Right ventricle myocardium inferior (tissue), 1 donor: Measurements from ENCODE around the gene RPS6KA2. TPM values are rescaled to one million over a fixed set of nuclear protein-coding genes. Genes with fewer than 3 reads are reported as not detected.

Experiments used
- ATAC-seq: fragments of 200-7000 bp; cut with Tn5 transposase; one replicate; pipeline ENCODE4 v1.9.1; 2020; ENCODE audit warnings: mild to moderate bottlenecking, moderate library complexity
- DNase-seq: peaks from one replicate; pipeline ENCODE4 v3.0.0; 2021; ENCODE audit errors: missing footprints
- intact Hi-C: fragments of 100-400 bp; cut with DNase I; formaldehyde crosslinking; loops from one replicate; pipeline ENCODE4 v1.11.0; 2022
- total RNA-seq: library from RNA; stranded (reverse); fragmentation: NEBNext Ultra II Directional; extraction: Animal tissue kit (Norgen Biotek cat#: 25700); gene quantifications from one replicate; pipeline ENCODE4 v1.2.1, GENCODE V29; 2021
- donor health status: DM: no; HTN: yes; CAD: no; lungs with severe emphysema.

Gene RPS6KA2
- total RNA-seq, 1 donor from 2014 or later = 55.5 TPM

DNA sequence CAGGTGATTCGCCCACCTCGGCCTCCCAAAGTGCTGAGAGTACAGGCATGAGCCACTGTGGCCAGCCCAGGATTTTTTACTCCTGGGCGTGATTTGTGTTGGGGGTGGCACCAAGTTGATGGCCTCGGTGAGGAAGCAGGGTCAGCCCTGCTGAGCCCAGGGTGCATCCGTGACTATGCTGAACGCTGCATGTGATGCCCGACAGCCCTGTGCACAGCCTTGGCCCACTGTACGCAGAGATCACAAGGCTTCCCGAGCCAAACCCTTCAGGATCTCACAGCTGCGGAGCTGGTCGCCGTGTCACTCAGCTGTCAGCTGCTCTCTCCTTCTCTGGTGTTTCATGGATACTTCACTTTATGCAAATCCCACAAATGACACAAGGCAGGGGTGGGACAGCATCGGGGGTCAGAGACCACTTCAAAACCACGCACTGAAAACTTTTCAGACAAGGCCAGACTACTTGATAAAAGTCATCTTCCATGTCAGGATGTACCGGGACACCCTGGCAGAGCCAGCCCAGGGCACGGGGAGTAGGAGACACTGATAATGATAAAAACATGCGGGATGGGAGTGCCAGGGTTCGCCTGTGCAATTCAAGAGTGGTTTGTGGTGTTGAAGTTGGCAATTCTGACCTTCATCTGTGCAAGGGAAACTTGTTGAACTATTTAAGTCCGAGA is 31.2 kb upstream of the RPS6KA2 start:
- intact Hi-C loops = no loop called here
- DNase-seq (no peak), ATAC-seq (no peak)

DNA sequence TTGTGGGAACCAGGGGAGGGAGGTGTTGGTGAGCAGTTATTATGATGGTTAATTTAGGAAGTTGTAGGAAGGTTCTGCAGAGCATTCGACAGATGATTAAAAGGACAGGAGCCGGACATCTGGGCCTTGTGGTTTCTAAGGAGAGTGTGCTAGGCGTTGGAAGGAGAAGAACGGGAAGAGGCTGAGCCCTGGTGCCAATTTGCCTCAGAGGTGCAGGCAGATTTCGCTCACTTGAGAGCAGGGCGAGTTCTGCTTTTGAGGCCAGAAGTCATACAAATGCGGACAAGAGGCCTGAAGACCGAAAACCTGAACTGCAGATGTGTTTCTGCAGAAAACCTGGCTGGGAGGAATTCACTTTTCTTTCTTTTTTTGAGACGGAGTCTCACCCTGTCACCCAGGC is 30.5 kb upstream of the RPS6KA2 start:
- no peak for ATAC-seq
- no peak for DNase-seq
- intact Hi-C loops = no loop called here

DNA sequence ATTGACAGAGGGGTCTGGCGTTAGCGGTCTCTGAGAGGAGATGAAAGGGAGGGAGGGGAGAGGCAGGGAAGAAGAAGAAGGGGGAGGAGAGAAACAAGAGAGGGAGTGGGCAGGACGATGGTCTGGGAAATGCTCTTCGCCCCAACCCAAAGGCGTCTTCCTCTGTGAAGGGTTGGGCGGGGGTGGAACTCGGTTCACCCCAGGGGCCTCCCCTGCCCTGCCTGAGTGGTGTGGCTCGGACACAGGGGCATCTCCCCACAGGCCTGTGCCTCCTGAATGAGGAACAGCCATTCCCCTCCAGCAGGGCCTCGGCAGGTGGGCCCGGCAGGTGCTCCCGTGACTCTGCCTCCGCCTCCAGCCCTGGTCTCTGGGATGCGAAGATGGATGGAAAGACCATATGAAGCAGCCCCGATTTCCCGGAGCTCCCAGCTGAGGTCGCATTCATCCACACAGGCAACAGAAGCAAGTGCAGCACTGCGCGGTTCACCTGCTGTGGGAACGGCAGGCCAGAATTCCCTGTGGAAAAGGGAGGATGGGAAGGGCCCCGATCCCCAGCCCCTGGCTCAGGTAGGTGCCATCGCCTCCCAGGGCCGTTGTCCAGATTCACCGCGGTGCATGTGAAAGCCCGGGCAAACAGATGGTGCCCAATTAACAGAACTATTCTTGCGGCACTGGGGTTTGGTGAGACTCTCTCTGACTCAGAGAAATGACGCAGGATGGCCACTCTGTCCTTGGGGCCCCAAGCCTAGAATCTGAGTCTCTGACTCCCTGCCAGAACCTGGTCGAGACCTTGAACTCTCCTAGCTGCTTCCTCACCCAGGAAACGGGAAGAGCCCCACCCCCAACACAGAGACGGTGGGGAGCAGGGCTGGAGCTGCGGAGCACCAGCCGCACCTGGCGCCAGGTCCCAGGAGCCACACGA is 29.4 kb upstream of the RPS6KA2 start:
- intact Hi-C loops = no loop called here
- no peak for ATAC-seq
- DNase-seq = no peak

DNA sequence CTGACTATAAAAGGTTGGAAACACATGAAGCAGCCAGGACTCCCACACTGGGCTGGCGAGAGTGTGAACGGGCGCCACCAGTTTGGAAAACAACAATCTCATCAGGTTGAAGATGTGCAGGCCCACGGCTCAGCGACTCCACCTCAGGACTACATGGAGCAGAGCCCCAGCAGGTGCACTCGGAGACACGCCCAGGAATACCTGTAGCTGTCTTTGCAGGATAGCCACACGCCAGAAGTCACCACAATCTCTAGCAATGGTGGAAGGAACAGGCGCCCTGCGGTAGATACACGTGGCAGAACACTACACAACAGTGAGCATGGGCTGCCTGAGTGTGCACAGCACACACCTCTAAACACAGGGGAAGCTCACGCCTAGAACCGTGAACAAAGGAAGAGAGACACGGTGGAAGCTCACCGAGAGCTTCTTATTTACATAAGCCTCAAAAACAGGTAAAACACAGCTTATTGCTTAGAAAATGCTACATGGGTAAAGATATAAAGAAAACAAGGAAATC is 28.7 kb upstream of the RPS6KA2 start:
- no peak for ATAC-seq
- intact Hi-C loops = no loop called here
- DNase-seq = no peak

DNA sequence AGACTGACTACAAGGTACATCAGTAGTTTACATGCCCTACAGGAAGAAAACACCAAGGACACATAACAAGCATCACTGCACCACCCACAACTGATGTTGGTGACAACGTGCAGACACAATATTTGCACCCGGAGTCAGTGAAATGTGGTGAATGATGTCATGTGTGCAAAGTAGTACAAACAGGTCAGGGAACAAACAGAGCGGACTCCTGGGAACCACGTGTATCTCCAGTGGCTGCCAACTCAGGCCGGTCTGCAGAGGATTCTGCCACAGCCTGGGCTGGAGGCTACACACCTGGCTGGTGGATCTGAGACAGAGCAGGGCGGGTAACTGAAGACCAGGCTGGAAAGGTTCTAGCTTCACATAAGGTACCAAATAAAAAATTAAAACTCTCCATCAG is 28.2 kb upstream of the RPS6KA2 start:
- DNase-seq (no peak), ATAC-seq (no peak)
- intact Hi-C loops = no loop called here

GRCh38 chr6:166654573-166654972 is 27.5 kb upstream of the RPS6KA2 start:
- DNase-seq = no peak
- intact Hi-C loops = no loop called here
- no peak for ATAC-seq

GRCh38 chr6:166653639-166653941 is 26.5 kb upstream of the RPS6KA2 start:
- DNase-seq (peak; percentile 20), ATAC-seq (no peak)
- intact Hi-C loops = no loop called here

GRCh38 chr6:166650824-166651807 is 24.1 kb upstream of the RPS6KA2 start:
- DNase-seq (no peak), ATAC-seq (no peak)
- intact Hi-C loops = no loop called here

DNA sequence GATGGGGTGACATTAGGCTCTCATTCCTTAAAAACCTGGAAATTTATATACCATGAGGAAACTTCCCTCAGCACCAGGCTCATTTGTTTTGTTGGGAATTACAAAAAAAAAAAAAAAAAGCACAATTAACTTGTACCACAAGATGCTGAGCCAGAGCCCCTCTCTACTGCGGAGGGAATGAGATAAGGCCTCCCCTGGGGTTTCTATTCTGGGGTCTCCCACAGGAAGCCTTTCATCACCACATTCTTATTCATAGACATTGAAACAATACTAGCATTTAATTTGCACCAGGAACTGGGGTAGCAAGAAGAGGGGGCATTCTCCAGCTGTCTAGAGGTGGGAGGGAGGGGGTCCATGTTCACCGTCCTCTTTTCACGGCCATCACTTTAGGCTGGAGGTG is 23.0 kb upstream of the RPS6KA2 start:
- intact Hi-C loops = no loop called here
- no peak for DNase-seq
- no peak for ATAC-seq

- DNase-seq (no peak), ATAC-seq (no peak)
- intact Hi-C loops = no loop called here
These were observed 21.8 kb upstream of the RPS6KA2 start for GRCh38 chr6:166648846-166649245.

- DNase-seq = peak; percentile 31
- intact Hi-C loops = no loop called here
- ATAC-seq = no peak
These were observed 20.8 kb upstream of the RPS6KA2 start for GRCh38 chr6:166647896-166648295.

- DNase-seq (no peak), ATAC-seq (no peak)
- intact Hi-C loops = no loop called here
These were observed 19.7 kb upstream of the RPS6KA2 start for GRCh38 chr6:166646716-166647115.

GRCh38 chr6:166645896-166646295 is 18.8 kb upstream of the RPS6KA2 start:
- no peak for DNase-seq
- no peak for ATAC-seq
- intact Hi-C loops = no loop called here

- intact Hi-C loops = no loop called here
- no peak for ATAC-seq
These were observed 17.6 kb upstream of the RPS6KA2 start for GRCh38 chr6:166644681-166645080.

GRCh38 chr6:166643891-166644590 is 17.0 kb upstream of the RPS6KA2 start:
- intact Hi-C loops = no loop called here
- no peak for DNase-seq
- no peak for ATAC-seq

More at GRCh38 chr6:166644681-166645080, 17.6 kb upstream of the RPS6KA2 start:
- DNase-seq = no peak

GRCh38 chr6:166642646-166643045 is 15.6 kb upstream of the RPS6KA2 start:
- DNase-seq = no peak
- ATAC-seq = no peak
- intact Hi-C loops = no loop called here

- ATAC-seq (peak; percentile 72), DNase-seq (no peak)
- intact Hi-C loops = no loop called here
These were observed 13.4 kb upstream of the RPS6KA2 start for GRCh38 chr6:166640342-166641043.

DNA sequence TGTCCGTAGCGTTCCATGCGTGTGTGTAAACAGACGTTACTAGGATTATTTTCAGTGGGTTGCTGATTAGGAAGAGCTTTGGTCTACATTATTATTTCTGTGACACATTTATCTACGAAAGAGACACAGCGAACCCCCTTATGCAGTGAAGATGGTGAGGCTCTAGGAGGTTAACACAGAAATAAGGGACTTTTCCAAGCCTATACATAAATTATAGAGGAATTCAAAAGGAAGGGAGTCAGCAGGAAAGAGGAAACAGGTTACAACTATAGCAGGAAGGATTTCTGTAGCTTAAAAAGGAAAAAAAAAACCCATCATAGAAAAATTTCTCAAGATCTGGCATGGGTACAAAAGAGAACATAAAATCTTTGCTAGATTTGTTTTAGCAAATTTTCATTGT is 12.9 kb upstream of the RPS6KA2 start:
- no peak for ATAC-seq

More for the DNA sequence above, 12.9 kb upstream of the RPS6KA2 start:
- intact Hi-C loops = no loop called here
- DNase-seq = no peak
